Measurements from ENCODE around the gene CD33.

GRCh38 chr19:51251468-51251820 is 26.6 kb downstream of the CD33 start:
- TF ChIP-seq CTCF (IDR thresholded peaks at IDR 0.05) (no peak), POLR2A (IDR thresholded peaks at IDR 0.05) (no peak)
